ENCODE data around the gene KRTAP1-3.

The KRTAP1-3 gene

DNA sequence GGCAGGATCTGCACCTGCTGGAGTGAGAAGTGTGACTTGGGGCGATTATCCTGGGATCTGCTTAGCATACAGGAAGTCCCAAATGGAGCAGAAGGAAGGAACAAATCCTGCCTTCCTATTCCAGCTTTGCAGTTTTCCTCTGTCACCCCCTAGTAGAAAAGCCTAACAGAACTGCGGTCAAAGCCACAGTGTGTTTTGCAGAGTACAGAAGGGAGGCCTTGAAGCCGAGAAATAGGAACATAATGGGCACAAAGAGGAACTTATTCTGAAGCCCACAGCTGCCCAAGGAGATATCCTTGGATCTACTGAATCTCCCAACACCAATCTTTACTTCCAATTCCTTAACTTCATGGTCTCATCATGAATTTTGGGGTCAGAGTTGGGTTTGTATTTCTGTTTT, 16.1 kb downstream of the KRTAP1-3 start:
- Histone ChIP-seq H3K9me2 (replicated peaks; ENCODE audit: insufficient read depth, low read length) (no peaks in the 10 kb centered on the region), H3K27ac (ENCODE audit: low read length) (no peak overlapping the region), H3F3A (ENCODE audit: insufficient read depth, low read length) (no peaks in the 10 kb centered on the region), H3K4me1 (ENCODE audit: low read length) (no peaks in the 10 kb centered on the region), H3K27me3 (replicated peaks; ENCODE audit: insufficient read depth, low read length) (no peaks in the 10 kb centered on the region), H3K4me3 (ENCODE audit: low read length) (no peak overlapping the region), H3K4me2 (ENCODE audit: low read depth, low read length) (no peak overlapping the region), H3K36me3 (replicated peaks; ENCODE audit: insufficient read depth, low read length) (no peaks in the 10 kb centered on the region), H4K20me1 (ENCODE audit: insufficient read depth, low read length) (no peaks in the 10 kb centered on the region), H2AFZ (ENCODE audit: low read length) (no peak overlapping the region), H3K79me2 (ENCODE audit: low read length) (no peaks in the 10 kb centered on the region), H3K9ac (ENCODE audit: low read length) (no peak overlapping the region), H3K9me3 (replicated peaks; ENCODE audit: insufficient read depth, low read length) (no peaks in the 10 kb centered on the region)
- TF ChIP-seq EZH2 (optimal IDR thresholded peaks at IDR 0.05; ENCODE audit: low read depth, low read length) (no peak), EZH2phosphoT487 (IDR thresholded peaks at IDR 0.05; ENCODE audit: low read length) (no peak)
- TF ChIP-seq, protein P1, sequence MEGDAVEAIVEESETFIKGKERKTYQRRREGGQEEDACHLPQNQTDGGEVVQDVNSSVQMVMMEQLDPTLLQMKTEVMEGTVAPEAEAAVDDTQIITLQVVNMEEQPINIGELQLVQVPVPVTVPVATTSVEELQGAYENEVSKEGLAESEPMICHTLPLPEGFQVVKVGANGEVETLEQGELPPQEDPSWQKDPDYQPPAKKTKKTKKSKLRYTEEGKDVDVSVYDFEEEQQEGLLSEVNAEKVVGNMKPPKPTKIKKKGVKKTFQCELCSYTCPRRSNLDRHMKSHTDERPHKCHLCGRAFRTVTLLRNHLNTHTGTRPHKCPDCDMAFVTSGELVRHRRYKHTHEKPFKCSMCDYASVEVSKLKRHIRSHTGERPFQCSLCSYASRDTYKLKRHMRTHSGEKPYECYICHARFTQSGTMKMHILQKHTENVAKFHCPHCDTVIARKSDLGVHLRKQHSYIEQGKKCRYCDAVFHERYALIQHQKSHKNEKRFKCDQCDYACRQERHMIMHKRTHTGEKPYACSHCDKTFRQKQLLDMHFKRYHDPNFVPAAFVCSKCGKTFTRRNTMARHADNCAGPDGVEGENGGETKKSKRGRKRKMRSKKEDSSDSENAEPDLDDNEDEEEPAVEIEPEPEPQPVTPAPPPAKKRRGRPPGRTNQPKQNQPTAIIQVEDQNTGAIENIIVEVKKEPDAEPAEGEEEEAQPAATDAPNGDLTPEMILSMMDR (IDR thresholded peaks at IDR 0.05; ENCODE audit: low read length), result no peak
- no peak for DNase-seq

DNA sequence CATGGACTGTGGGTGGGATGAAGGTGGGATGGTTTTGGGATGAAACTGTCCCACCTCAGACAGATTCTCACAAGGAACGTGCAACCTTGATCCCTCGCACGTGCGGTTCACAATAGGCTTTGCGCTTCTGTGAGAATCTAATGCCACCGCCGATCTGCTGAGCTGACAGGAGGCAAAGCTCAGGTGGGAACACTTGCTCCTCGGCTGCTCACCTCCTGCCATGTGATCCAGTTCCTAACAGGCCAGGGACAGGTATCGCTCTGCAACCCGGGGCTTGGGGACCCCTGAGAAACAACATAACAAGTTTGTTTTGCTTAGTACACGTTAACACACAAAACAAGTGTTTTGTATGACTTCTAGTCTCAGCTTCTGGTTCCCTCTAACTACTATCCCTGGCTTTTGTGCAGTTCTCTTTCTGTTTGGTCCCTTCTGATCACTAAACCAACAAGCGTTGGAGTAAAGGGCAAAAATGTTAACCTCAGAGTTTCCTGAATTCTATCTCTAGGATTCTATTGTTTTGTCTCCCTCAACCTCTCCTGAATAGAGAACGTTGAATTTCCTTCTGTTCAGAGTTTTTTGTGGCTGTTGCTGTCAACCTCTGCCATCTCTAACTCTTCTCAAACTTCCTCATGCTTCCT, 18.0 kb downstream of the KRTAP1-3 start:
- H3K36me3 ChIP-seq (replicated peaks; ENCODE audit: insufficient read depth, low read length), result no peaks in the 10 kb centered on the region
- H3K9me2 ChIP-seq (replicated peaks; ENCODE audit: insufficient read depth, low read length), result no peaks in the 10 kb centered on the region; the same call in 1 of the 2 replicates
- no peaks in the 10 kb centered on the region for H3K27me3 ChIP-seq (replicated peaks; ENCODE audit: insufficient read depth, low read length)
- TF ChIP-seq EZH2 (optimal IDR thresholded peaks at IDR 0.05; ENCODE audit: low read depth, low read length) (no peak), EZH2phosphoT487 (IDR thresholded peaks at IDR 0.05; ENCODE audit: low read length) (no peak)
- TF ChIP-seq, protein P1 (IDR thresholded peaks at IDR 0.05; ENCODE audit: low read length), result no peak
- H3K9me3 ChIP-seq (replicated peaks; ENCODE audit: insufficient read depth, low read length), result no peaks in the 10 kb centered on the region
- no peaks in the 10 kb centered on the region for H3K4me1 ChIP-seq (ENCODE audit: low read length)
- no peaks in the 10 kb centered on the region for H3F3A ChIP-seq (ENCODE audit: insufficient read depth, low read length)
- H3K27ac ChIP-seq (ENCODE audit: low read length), result no peak overlapping the region
- H4K20me1 ChIP-seq (ENCODE audit: insufficient read depth, low read length), result no peaks in the 10 kb centered on the region
- no peak overlapping the region for H3K9ac ChIP-seq (ENCODE audit: low read length)
- no peak for DNase-seq
- no peak overlapping the region for H3K4me2 ChIP-seq (ENCODE audit: low read depth, low read length)
- H2AFZ ChIP-seq (ENCODE audit: low read length), result no peak overlapping the region
- H3K4me3 ChIP-seq (ENCODE audit: low read length), result no peak overlapping the region
- H3K79me2 ChIP-seq (ENCODE audit: low read length), result no peaks in the 10 kb centered on the region

DNA sequence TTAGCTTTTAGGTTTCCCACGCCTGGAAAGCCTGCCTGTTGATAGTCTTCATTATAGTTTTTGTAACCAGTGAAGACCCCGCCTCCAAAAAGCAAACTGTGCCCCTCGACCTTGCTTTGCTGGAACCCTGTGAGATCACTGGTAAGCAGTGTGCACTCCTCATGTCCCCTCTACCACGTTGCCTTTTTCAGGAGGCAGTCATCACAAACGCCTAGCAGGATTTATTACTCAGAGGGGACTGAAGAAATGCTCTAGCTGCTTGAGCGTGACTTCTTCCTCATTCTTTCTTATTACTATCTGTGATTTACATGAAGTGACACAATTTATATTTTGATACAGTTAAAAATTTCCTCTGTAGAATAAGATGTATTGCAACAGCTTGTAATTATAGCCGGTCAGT, 19.2 kb downstream of the KRTAP1-3 start:
- DNase-seq, result no peak

More for the DNA sequence above, 19.2 kb downstream of the KRTAP1-3 start:
- no peaks in the 10 kb centered on the region for H3F3A ChIP-seq (ENCODE audit: insufficient read depth, low read length)
- H3K27ac ChIP-seq (ENCODE audit: low read length), result no peak overlapping the region
- H3K4me3 ChIP-seq (ENCODE audit: low read length), result no peak overlapping the region
- H2AFZ ChIP-seq (ENCODE audit: low read length), result no peak overlapping the region
- no peak for TF ChIP-seq EZH2phosphoT487 (IDR thresholded peaks at IDR 0.05; ENCODE audit: low read length)
- TF ChIP-seq, protein P1 (IDR thresholded peaks at IDR 0.05; ENCODE audit: low read length), result no peak
- TF ChIP-seq EZH2 (optimal IDR thresholded peaks at IDR 0.05; ENCODE audit: low read depth, low read length), result no peak
- no peaks in the 10 kb centered on the region for H3K27me3 ChIP-seq (replicated peaks; ENCODE audit: insufficient read depth, low read length)
- H3K79me2 ChIP-seq (ENCODE audit: low read length), result no peaks in the 10 kb centered on the region
- H3K9ac ChIP-seq (ENCODE audit: low read length), result no peak overlapping the region
- H4K20me1 ChIP-seq (ENCODE audit: insufficient read depth, low read length), result no peaks in the 10 kb centered on the region
- no peak overlapping the region for H3K4me2 ChIP-seq (ENCODE audit: low read depth, low read length)
- H3K9me2 ChIP-seq (replicated peaks; ENCODE audit: insufficient read depth, low read length), result no peaks in the 10 kb centered on the region; the same call in 1 of the 2 replicates
- no peaks in the 10 kb centered on the region for H3K4me1 ChIP-seq (ENCODE audit: low read length)
- no peaks in the 10 kb centered on the region for H3K36me3 ChIP-seq (replicated peaks; ENCODE audit: insufficient read depth, low read length)
- H3K9me3 ChIP-seq (replicated peaks; ENCODE audit: insufficient read depth, low read length), result no peaks in the 10 kb centered on the region

All from MM.1S (cell line).